Ovary (tissue), 3 donors: ENCODE measurements around the gene CLDN2.

Source experiments
- POLR2A ChIP-seq: fragments of 450-650 bp; IDR thresholded peaks from one replicate; pipeline ENCODE4 v1.6.1; 2017; ENCODE audit warnings: antibody characterized with exemption, mild to moderate bottlenecking, moderate library complexity
- TF ChIP-seq, protein P1 (sequence below), 3 donors: fragments of 450-650 bp in 2 of 3; fragments of 200-600 bp in 1 of 3; IDR thresholded peaks; one replicate each; pipeline versions ENCODE4 v1.5.1 to v1.8.0; 2016 to 2022; ENCODE audit warnings: antibody characterized with exemption in 3 of 3, mild to moderate bottlenecking in 1 of 3
- donor health status: DM: no; HTN: no; CAD: no.

DNA sequence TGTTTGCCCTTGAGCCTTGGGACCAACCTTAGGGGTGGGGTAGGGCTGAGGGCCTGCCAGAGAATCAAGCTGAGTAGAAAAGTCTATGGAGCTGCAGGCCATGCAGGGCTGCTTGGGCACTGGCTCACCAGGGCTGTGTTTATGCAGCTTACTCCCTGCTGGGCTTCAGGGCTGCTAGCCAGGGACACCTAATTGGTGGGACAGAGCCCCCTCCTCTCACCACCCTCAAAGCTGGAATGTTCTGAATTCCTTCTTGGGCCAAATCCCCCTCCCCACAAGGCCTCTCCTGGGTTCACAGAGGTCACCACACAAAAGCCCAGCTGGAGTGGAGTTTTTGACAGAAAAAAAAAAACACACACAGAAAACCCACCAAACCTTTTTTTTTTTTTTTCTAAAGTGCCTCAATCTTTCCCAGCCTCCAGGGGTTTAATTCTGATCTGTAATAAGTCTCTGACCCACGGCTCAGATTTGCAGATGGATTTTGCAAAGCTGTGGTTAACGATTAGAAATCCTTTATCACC is at the start of gene CLDN2:
- TF ChIP-seq, protein P1, sequence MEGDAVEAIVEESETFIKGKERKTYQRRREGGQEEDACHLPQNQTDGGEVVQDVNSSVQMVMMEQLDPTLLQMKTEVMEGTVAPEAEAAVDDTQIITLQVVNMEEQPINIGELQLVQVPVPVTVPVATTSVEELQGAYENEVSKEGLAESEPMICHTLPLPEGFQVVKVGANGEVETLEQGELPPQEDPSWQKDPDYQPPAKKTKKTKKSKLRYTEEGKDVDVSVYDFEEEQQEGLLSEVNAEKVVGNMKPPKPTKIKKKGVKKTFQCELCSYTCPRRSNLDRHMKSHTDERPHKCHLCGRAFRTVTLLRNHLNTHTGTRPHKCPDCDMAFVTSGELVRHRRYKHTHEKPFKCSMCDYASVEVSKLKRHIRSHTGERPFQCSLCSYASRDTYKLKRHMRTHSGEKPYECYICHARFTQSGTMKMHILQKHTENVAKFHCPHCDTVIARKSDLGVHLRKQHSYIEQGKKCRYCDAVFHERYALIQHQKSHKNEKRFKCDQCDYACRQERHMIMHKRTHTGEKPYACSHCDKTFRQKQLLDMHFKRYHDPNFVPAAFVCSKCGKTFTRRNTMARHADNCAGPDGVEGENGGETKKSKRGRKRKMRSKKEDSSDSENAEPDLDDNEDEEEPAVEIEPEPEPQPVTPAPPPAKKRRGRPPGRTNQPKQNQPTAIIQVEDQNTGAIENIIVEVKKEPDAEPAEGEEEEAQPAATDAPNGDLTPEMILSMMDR (IDR thresholded peaks at IDR 0.05) = no peak
- no peak for TF ChIP-seq POLR2A
